Stimulated activated CD8-positive, alpha-beta memory T cell treated with anti-CD3 and anti-CD28 coated beads, Interleukin-12 subunit alpha, Interleukin-12 subunit beta, amount 100 ng/mL, for 4 hours (primary cell): ENCODE measurements around the gene CMTM3.
"Not testable (repeated sequence)": the region's sequence is repeated elsewhere in the genome, so short reads cannot be mapped to it uniquely, and the experiment has no call there.

ENCODE experiments used
- DNase-seq: peaks from one replicate; pipeline ENCODE4 v3.0.0-alpha.2; 2020; ENCODE audit warnings: low read depth

The CMTM3 gene

GRCh38 chr16:66636199-66636598 lies 31.7 kb downstream of the CMTM3 start:
- no peak for DNase-seq

- DNase-seq, result no peak
Measured at GRCh38 chr16:66637806-66638205, 33.3 kb downstream of the CMTM3 start.

- DNase-seq, result no peak
Measured at GRCh38 chr16:66639091-66639885, 34.8 kb downstream of the CMTM3 start.

GRCh38 chr16:66640724-66641314 lies 36.3 kb downstream of the CMTM3 start:
- no peak for DNase-seq

GRCh38 chr16:66641387-66641786 lies 36.9 kb downstream of the CMTM3 start:
- no peak for DNase-seq

- DNase-seq, result no peak
Measured at GRCh38 chr16:66647866-66648265, 43.4 kb downstream of the CMTM3 start.

GRCh38 chr16:66649167-66649566 lies 44.7 kb downstream of the CMTM3 start:
- DNase-seq, result no peak

- DNase-seq, result no peak
Measured at GRCh38 chr16:66649636-66650205, 45.2 kb downstream of the CMTM3 start.

- peak; percentile 44 for DNase-seq
Measured at GRCh38 chr16:66650707-66651473, 46.4 kb downstream of the CMTM3 start.

GRCh38 chr16:66651474-66651765 lies 46.9 kb downstream of the CMTM3 start:
- DNase-seq, result no peak

- DNase-seq, result no peak
Measured at GRCh38 chr16:66651965-66652364, 47.5 kb downstream of the CMTM3 start.

- no peak for DNase-seq
Measured at GRCh38 chr16:66652661-66653360, 48.3 kb downstream of the CMTM3 start.

- DNase-seq, result no peak
Measured at GRCh38 chr16:66653581-66654350, 49.3 kb downstream of the CMTM3 start.

- no peak for DNase-seq
Measured at GRCh38 chr16:66656547-66656946, 52.0 kb downstream of the CMTM3 start.

GRCh38 chr16:66658143-66658859 lies 53.8 kb downstream of the CMTM3 start:
- no peak for DNase-seq

- no peak for DNase-seq
Measured at GRCh38 chr16:66658860-66659190, 54.3 kb downstream of the CMTM3 start.

GRCh38 chr16:66660422-66661209 lies 56.1 kb downstream of the CMTM3 start:
- DNase-seq, result no peak

- no peak for DNase-seq
Measured at GRCh38 chr16:66661210-66661560, 56.7 kb downstream of the CMTM3 start.

- not testable (repeated sequence) for DNase-seq
Measured at GRCh38 chr16:66661671-66662346, 57.3 kb downstream of the CMTM3 start.
